ENCODE results near the gene YPEL5. TPM values are rescaled to one million over a fixed set of nuclear protein-coding genes. Genes with fewer than 3 reads are reported as not detected.

The YPEL5 gene
- total RNA-seq, 1 donor from 2014 or later: 66.4 TPM

DNA sequence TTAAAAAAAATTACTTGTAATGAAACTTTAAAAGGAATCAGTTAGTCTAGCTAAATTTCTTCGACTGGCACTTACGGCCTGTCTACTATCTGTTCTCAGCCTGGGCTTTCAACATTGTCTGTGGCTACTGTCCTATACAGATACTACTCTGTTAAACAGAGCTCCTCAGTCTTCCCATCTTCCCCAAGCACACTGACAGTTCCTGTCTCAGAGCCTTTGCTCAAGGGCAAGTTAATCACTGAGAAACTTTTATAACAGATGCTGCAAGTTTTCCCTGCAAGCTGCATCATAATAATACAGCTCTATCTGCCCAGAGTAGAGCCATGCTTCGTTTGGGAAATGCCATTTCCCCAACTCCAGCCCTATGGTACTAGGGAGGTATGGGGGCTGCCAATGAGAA is 11.3 kb upstream of the YPEL5 start:
- no peak overlapping the region for H3K9ac ChIP-seq
- H3K36me3 ChIP-seq: no peaks in the 10 kb centered on the region
- no peak overlapping the region for H3K4me2 ChIP-seq
- no peak overlapping the region for H3K4me3 ChIP-seq
- Mint-ChIP-seq H3K4me3 (no peak overlapping the region), H3K27ac (no peak overlapping the region), H3K4me1 (no peaks in the 10 kb centered on the region), H3K36me3 (no peaks in the 10 kb centered on the region), H3K9me3 (no peaks in the 10 kb centered on the region), H3K27me3 (ENCODE audit: insufficient read depth, low read depth) (peaks cover 6% of the 10 kb centered on the region)
- H3F3A ChIP-seq (ENCODE audit: low read depth): no peaks in the 10 kb centered on the region
- no peak for DNase-seq (ENCODE audit: low spot score)
- no peaks in the 10 kb centered on the region for H3K9me3 ChIP-seq (ENCODE audit: low read depth)
- no peaks in the 10 kb centered on the region for H3K4me1 ChIP-seq
- no peaks in the 10 kb centered on the region for H3K27me3 ChIP-seq
- H3K27ac ChIP-seq: no peak overlapping the region
- TF ChIP-seq EZH2phosphoT487 (IDR thresholded peaks at IDR 0.05): no peak
- TF ChIP-seq, protein P1, sequence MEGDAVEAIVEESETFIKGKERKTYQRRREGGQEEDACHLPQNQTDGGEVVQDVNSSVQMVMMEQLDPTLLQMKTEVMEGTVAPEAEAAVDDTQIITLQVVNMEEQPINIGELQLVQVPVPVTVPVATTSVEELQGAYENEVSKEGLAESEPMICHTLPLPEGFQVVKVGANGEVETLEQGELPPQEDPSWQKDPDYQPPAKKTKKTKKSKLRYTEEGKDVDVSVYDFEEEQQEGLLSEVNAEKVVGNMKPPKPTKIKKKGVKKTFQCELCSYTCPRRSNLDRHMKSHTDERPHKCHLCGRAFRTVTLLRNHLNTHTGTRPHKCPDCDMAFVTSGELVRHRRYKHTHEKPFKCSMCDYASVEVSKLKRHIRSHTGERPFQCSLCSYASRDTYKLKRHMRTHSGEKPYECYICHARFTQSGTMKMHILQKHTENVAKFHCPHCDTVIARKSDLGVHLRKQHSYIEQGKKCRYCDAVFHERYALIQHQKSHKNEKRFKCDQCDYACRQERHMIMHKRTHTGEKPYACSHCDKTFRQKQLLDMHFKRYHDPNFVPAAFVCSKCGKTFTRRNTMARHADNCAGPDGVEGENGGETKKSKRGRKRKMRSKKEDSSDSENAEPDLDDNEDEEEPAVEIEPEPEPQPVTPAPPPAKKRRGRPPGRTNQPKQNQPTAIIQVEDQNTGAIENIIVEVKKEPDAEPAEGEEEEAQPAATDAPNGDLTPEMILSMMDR (IDR thresholded peaks at IDR 0.05): no peak
- TF ChIP-seq EZH2 (IDR thresholded peaks at IDR 0.05): no peak
- no peaks in the 10 kb centered on the region for H4K20me1 ChIP-seq (ENCODE audit: low read depth)
- no peaks in the 10 kb centered on the region for H3K79me2 ChIP-seq (ENCODE audit: low read depth)
- no peak overlapping the region for H2AFZ ChIP-seq (replicated peaks)

- Mint-ChIP-seq H3K36me3 (no peaks in the 10 kb centered on the region), H3K4me1 (no peaks in the 10 kb centered on the region), H3K9me3 (no peaks in the 10 kb centered on the region), H3K27ac (no peak overlapping the region), H3K27me3 (ENCODE audit: insufficient read depth, low read depth) (peaks cover 6% of the 10 kb centered on the region), H3K4me3 (no peak overlapping the region)
- Histone ChIP-seq H3F3A (ENCODE audit: low read depth) (no peaks in the 10 kb centered on the region), H3K4me3 (no peak overlapping the region), H3K27ac (no peak overlapping the region), H3K9ac (no peak overlapping the region), H3K79me2 (ENCODE audit: low read depth) (no peaks in the 10 kb centered on the region), H4K20me1 (ENCODE audit: low read depth) (no peaks in the 10 kb centered on the region), H3K4me2 (no peak overlapping the region), H3K36me3 (no peaks in the 10 kb centered on the region), H2AFZ (replicated peaks) (no peak overlapping the region), H3K9me3 (ENCODE audit: low read depth) (no peaks in the 10 kb centered on the region), H3K27me3 (no peaks in the 10 kb centered on the region), H3K4me1 (no peaks in the 10 kb centered on the region)
- TF ChIP-seq EZH2phosphoT487 (IDR thresholded peaks at IDR 0.05): no peak
- TF ChIP-seq, protein P1 (IDR thresholded peaks at IDR 0.05): no peak
- no peak for TF ChIP-seq EZH2 (IDR thresholded peaks at IDR 0.05)
- DNase-seq (ENCODE audit: low spot score): no peak
Observed at GRCh38 chr2:30136764-30137444, 9.9 kb upstream of the YPEL5 start.

DNA sequence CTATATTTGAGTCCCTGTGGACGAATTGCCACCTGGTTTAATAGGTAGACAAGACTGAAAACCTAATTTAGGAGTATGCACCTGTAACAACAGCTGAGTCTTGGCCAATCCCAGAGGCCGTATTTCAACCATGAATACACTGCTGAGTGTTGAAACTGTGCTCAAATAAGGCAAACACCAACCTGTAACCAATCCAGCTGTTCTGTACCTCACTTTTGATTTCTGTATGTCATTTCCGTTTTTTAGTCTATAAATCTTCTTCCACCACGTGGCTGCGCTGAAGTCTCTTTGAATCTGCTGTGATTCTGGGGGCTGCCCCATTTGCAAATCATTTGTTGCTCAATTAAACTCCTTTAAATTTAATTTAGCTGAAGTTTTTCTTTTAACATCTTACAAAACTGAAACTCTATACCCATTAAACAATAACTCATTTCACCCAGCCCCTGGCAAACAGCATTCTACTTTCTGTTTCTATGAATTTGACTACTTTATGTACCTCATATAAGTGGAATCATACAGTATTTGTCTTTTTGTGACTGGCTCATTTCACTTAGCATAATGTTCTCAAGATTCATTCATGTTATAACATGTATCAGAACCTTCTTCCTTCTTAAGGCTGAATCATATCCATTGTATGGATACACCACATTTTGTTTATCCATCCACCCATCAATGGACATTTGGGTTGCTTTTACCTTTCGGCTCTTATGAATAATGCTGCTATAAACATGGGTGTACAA is 7.5 kb upstream of the YPEL5 start:
- Mint-ChIP-seq H3K27ac (no peak overlapping the region), H3K9me3 (no peaks in the 10 kb centered on the region), H3K4me1 (no peaks in the 10 kb centered on the region), H3K4me3 (no peak overlapping the region), H3K27me3 (ENCODE audit: insufficient read depth, low read depth) (peaks cover 6% of the 10 kb centered on the region), H3K36me3 (no peaks in the 10 kb centered on the region)
- peaks cover 6% of the 10 kb centered on the region for H3K4me1 ChIP-seq
- H3K36me3 ChIP-seq: no peaks in the 10 kb centered on the region
- H3K9me3 ChIP-seq (ENCODE audit: low read depth): no peaks in the 10 kb centered on the region
- no peak overlapping the region for H3K27ac ChIP-seq
- no peak for DNase-seq (ENCODE audit: low spot score)
- H3K4me2 ChIP-seq: no peak overlapping the region
- no peaks in the 10 kb centered on the region for H3F3A ChIP-seq (ENCODE audit: low read depth)
- TF ChIP-seq EZH2 (IDR thresholded peaks at IDR 0.05) (no peak), EZH2phosphoT487 (IDR thresholded peaks at IDR 0.05) (no peak)
- TF ChIP-seq, protein P1 (IDR thresholded peaks at IDR 0.05): no peak
- no peak overlapping the region for H3K4me3 ChIP-seq
- no peaks in the 10 kb centered on the region for H3K27me3 ChIP-seq
- no peak overlapping the region for H3K9ac ChIP-seq
- no peaks in the 10 kb centered on the region for H4K20me1 ChIP-seq (ENCODE audit: low read depth)
- H3K79me2 ChIP-seq (ENCODE audit: low read depth): no peaks in the 10 kb centered on the region
- no peak overlapping the region for H2AFZ ChIP-seq (replicated peaks)

Data from neural progenitor cell (in vitro differentiated cells).